ENCODE results near the gene TAF1D.
A peak's percentile ranks its signal among the peaks of the same experiment; 100 is the strongest.
"Not testable (repeated sequence)": the region's sequence is repeated elsewhere in the genome, so short reads cannot be mapped to it uniquely, and the experiment has no call there.

TAF1D gene

DNA sequence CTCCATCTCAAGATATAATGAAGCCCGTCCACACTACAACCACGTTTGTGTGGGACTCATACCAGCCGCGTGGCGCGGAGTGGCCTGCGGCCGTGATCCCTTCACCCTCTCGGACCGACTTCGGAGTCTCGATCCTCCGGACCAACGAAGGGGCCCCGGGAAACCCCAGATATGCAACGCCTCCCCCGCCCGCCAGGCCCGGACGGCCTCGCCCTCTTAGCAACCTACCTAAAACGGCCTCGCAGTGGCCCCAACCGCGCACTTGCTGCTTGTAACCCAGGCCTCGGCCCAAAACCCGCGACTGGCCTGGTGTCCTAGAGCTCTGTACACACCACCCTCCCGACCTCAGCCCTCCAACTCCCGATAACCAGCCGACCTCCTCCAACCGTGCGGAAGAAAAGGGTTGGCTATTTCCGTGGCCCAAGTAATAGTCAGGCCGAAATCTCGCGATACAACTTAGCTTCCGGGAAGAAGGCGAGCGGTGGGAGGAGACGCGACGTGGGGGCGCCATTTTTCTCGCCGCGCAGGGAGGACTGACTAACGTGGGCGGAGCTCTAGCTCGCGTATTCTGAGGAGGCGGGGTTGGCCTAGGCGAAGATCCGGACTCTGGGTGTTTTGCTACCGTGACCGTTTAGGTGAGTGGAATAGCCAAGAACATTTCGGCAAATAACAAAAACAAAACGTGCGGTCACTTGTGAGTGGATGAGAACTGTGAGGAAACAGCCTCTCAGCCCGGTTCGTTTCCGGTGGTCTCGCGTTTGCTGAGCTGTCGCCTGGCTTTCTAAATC lies at the start of gene TAF1D, which contains the start of gene C11orf54:
TAF1D (minus strand) TSS at position 402 of the 788 bp plus-strand sequence. CDS start 2,191 bp downstream, outside the sequence.
C11orf54 (plus strand) TSS at position 579 of the 788 bp plus-strand sequence. CDS start 5,722 bp downstream, outside the sequence.
- ChIA-PET POLR2A (interaction anchor here (0.6 to 6.9 kb wide), 20 partner anchors 10 to 898 kb away, joined by 3 to 119 read pairs (median 5); partner anchors contain the start of genes CEP295 and MED17), CTCF (interaction anchor here (0.7 kb wide), 1 partner anchor 40 kb away, joined by 3 read pairs; no protein-coding TSS in a partner anchor)
- TF ChIP-seq ARNT (IDR thresholded peaks at IDR 0.05) (no peak), NFRKB (IDR thresholded peaks at IDR 0.05) (peak; percentile 51; the same call in 1 of the 2 replicates), FOXM1 (IDR thresholded peaks at IDR 0.05; ENCODE audit: borderline replicate concordance) (no peak), ZNF384 (IDR thresholded peaks at IDR 0.05) (no peak), ELF4 (IDR thresholded peaks at IDR 0.05) (peak; percentile 90)
- DNase-seq (ENCODE audit: extremely low spot score): peak; percentile 87

DNA sequence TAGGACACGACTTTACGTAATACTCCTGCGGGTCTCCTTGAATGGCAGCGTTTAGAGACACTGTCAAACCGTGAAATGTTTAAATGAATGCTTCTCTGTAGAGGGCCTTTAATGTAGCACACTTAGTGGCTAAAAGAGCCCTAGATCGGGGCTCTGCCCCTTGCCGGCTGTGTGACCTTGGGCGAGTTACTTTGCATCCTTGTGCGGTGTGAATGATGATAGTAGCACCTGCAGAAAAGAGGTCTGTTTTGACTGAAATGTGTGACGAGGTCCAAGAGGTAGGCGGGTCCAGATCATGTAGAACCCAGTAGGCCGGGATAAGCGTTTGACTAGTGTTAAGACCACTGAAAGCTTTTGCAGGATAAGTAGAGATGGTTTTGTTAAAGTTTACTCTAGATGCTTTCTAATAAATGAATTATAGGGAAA lies 43.7 kb upstream of the TAF1D start:
- TF ChIP-seq NFRKB (IDR thresholded peaks at IDR 0.05) (no peak), ELF4 (IDR thresholded peaks at IDR 0.05) (no peak), L3MBTL2 (conservative IDR thresholded peaks at IDR 0.05) (no peak), SUZ12 (IDR thresholded peaks at IDR 0.05) (no peak), PKNOX1 (IDR thresholded peaks at IDR 0.05) (no peak), TARDBP (IDR thresholded peaks at IDR 0.05) (no peak)
- no peak for DNase-seq (ENCODE audit: extremely low spot score)
- POLR2A ChIA-PET: interaction anchor here (0.7 to 5.9 kb wide), 2 partner anchors 14 to 45 kb away, joined by 3 to 119 read pairs; partner anchors contain the start of genes C11orf54 and TAF1D
- CTCF ChIA-PET: no interaction called here

- TF ChIP-seq ELF4 (IDR thresholded peaks at IDR 0.05) (peak; percentile 34; the same call in 1 of the 2 replicates), NFRKB (IDR thresholded peaks at IDR 0.05) (no peak)
- ChIA-PET POLR2A (interaction anchor here (0.7 to 5.9 kb wide), 30 partner anchors 9 to 1420 kb away, joined by 3 to 119 read pairs (median 4); partner anchors contain the start of genes C11orf54, CEP295, PANX1 and TAF1D), CTCF (interaction anchor here (0.6 to 0.9 kb wide), 2 partner anchors 12 to 49 kb away, joined by 3 read pairs; no protein-coding TSS in a partner anchor)
- DNase-seq (ENCODE audit: extremely low spot score): peak; percentile 91
Observed at GRCh38 chr11:93784145-93784934, 43.0 kb upstream of the TAF1D start, which contains the start of gene MED17. TSS of gene MED17 (plus strand) at chr11:93784282. CDS start at chr11:93784514, 232 bp downstream.

DNA sequence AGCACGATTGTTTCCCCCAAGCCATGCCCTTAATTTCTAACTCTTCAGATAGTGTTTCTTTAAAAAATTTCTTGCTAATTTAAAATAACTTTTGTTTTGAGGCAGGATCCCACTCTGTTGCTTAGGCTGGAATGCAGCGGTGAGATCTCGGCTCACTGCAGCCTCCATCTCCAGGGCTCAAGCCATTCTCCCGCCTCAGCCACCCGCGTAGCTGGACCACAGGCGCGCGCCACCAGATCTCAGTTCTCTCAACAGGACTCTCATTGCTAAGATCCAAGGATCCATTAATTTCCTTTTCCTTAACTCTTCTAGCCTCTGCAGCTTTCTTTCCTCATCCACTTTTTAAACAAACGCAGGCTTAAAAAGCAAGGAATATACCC lies 42.5 kb upstream of the TAF1D start:
- TF ChIP-seq ELF4 (IDR thresholded peaks at IDR 0.05) (no peak), L3MBTL2 (conservative IDR thresholded peaks at IDR 0.05) (peak; percentile 83)
- no peak for DNase-seq (ENCODE audit: extremely low spot score)
- CTCF ChIA-PET: interaction anchor here (0.6 to 0.9 kb wide), 2 partner anchors 11 to 48 kb away, joined by 3 read pairs; no protein-coding TSS in a partner anchor
- POLR2A ChIA-PET: interaction anchor here (0.7 to 5.9 kb wide), 30 partner anchors 8 to 1419 kb away, joined by 3 to 119 read pairs (median 4); partner anchors contain the start of genes C11orf54, CEP295, PANX1 and TAF1D

DNA sequence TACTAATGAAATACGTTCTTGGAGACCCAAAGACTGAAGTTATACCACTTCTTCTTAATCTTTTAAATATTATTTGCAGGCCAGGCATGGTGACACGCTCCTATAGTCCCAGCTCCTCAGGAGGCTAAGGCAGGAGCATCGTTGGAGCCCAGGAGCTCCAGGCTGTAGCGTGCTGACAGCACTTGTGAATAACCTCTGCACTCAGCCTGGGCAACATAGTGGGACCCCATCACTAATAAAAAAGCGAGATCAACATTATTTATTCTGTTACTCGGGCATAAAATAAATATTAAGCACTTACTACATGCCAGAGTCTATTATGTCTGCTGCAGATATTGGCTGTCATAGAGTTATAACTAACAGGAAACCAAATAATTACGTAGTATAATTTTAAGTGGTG lies 42.1 kb upstream of the TAF1D start:
- ChIA-PET CTCF (no interaction called here), POLR2A (interaction anchor here (0.9 to 5.9 kb wide), 10 partner anchors 11 to 585 kb away, joined by 3 to 119 read pairs (median 4); partner anchors contain the start of genes C11orf54 and TAF1D)
- DNase-seq (ENCODE audit: extremely low spot score): no peak
- no peak for TF ChIP-seq CTBP1 (IDR thresholded peaks at IDR 0.05; ENCODE audit: borderline replicate concordance)

GRCh38 chr11:93775289-93775688 lies 34.0 kb upstream of the TAF1D start:
- ChIA-PET CTCF (interaction anchor here (0.6 kb wide), 1 partner anchor 1190 kb away, joined by 4 read pairs; no protein-coding TSS in a partner anchor), POLR2A (interaction anchor here (1.5 to 2.1 kb wide), 2 partner anchors 9 to 34 kb away, joined by 3 to 7 read pairs; partner anchors contain the start of genes C11orf54, MED17 and TAF1D)
- TF ChIP-seq TARDBP (IDR thresholded peaks at IDR 0.05) (no peak), CTBP1 (IDR thresholded peaks at IDR 0.05; ENCODE audit: borderline replicate concordance) (no peak), L3MBTL2 (conservative IDR thresholded peaks at IDR 0.05) (no peak), PKNOX1 (IDR thresholded peaks at IDR 0.05) (no peak), HDGF (IDR thresholded peaks at IDR 0.05; ENCODE audit: borderline replicate concordance) (no peak), ELF4 (IDR thresholded peaks at IDR 0.05) (no peak), SP1 (IDR thresholded peaks at IDR 0.05) (no peak), ARNT (IDR thresholded peaks at IDR 0.05) (no peak), FOXK2 (IDR thresholded peaks at IDR 0.05) (no peak), SUZ12 (IDR thresholded peaks at IDR 0.05) (no peak), FOXM1 (IDR thresholded peaks at IDR 0.05; ENCODE audit: borderline replicate concordance) (no peak), NFRKB (IDR thresholded peaks at IDR 0.05) (no peak), ZNF384 (IDR thresholded peaks at IDR 0.05) (no peak), BHLHE40 (IDR thresholded peaks at IDR 0.05; ENCODE audit: borderline replicate concordance) (no peak), LEF1 (IDR thresholded peaks at IDR 0.05; ENCODE audit: borderline replicate concordance) (no peak)
- peak; percentile 27 for DNase-seq (ENCODE audit: extremely low spot score)

DNA sequence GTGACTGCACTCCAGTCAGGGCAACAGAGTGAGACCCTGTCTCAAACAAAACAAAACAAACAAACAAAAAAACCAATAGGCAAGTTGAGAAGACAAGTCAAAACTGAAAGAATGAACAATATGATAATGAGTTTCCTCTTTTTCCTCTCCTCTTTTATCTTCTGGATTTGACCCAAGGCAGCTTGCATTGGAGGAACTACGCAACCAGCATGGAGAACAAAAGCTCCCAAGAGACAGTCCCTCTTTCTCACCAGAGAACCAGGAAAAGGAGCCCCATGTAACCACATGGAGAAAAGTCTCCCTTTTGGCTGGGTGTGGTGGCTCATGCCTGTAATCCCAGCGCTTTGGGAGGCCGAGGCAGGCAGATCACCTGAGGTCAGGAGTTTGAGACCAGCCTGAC lies 33.3 kb upstream of the TAF1D start:
- DNase-seq (ENCODE audit: extremely low spot score); CTCF ChIA-PET: not testable (repeated sequence)
- POLR2A ChIA-PET: interaction anchor here (1.5 to 2.1 kb wide), 2 partner anchors 10 to 33 kb away, joined by 3 to 7 read pairs; partner anchors contain the start of genes C11orf54, MED17 and TAF1D

All from HEK293T (cell line).